Raji (cell line): ENCODE results near the gene FAM124B.

ENCODE experiments used
- POLR2A ChIP-seq: IDR thresholded peaks from 2 replicates; pipeline ENCODE4 v1.6.1; 2011; ENCODE audit warnings: low read depth, low read length, control low read depth; ENCODE audit not compliant: insufficient read depth

Gene FAM124B

GRCh38 chr2:224366267-224366844 is 35.6 kb downstream of the FAM124B start:
- no peak for TF ChIP-seq POLR2A

GRCh38 chr2:224365331-224365730 is 36.6 kb downstream of the FAM124B start:
- TF ChIP-seq POLR2A: no peak

- TF ChIP-seq POLR2A: no peak
Observed at GRCh38 chr2:224363281-224363680, 38.6 kb downstream of the FAM124B start.

GRCh38 chr2:224362094-224362493 is 39.8 kb downstream of the FAM124B start:
- no peak for TF ChIP-seq POLR2A

- TF ChIP-seq POLR2A: no peak
Observed at GRCh38 chr2:224360801-224361251, 41.1 kb downstream of the FAM124B start.

GRCh38 chr2:224359569-224359968 is 42.3 kb downstream of the FAM124B start:
- no peak for TF ChIP-seq POLR2A

GRCh38 chr2:224357098-224357901 is 44.6 kb downstream of the FAM124B start:
- no peak for TF ChIP-seq POLR2A

GRCh38 chr2:224354632-224355211 is 47.2 kb downstream of the FAM124B start:
- TF ChIP-seq POLR2A: no peak

- TF ChIP-seq POLR2A: no peak
Observed at GRCh38 chr2:224350703-224351102, 51.2 kb downstream of the FAM124B start.

GRCh38 chr2:224349396-224349795 is 52.5 kb downstream of the FAM124B start:
- TF ChIP-seq POLR2A: no peak

- no peak for TF ChIP-seq POLR2A
Observed at GRCh38 chr2:224347176-224348051, 54.5 kb downstream of the FAM124B start.

- TF ChIP-seq POLR2A: no peak
Observed at GRCh38 chr2:224345492-224345891, 56.4 kb downstream of the FAM124B start.

GRCh38 chr2:224343226-224343625 is 58.7 kb downstream of the FAM124B start:
- TF ChIP-seq POLR2A: no peak

- no peak for TF ChIP-seq POLR2A
Observed at GRCh38 chr2:224335991-224336390, 65.9 kb downstream of the FAM124B start.

GRCh38 chr2:224334726-224335125 is 67.2 kb downstream of the FAM124B start:
- no peak for TF ChIP-seq POLR2A

- no peak for TF ChIP-seq POLR2A
Observed at GRCh38 chr2:224333726-224334482, 68.0 kb downstream of the FAM124B start.
